Stimulated activated CD4-positive, alpha-beta T cell treated with anti-CD3 and anti-CD28 coated beads, Interleukin-12 subunit alpha, Interleukin-12 subunit beta, amount 100 ng/mL, for 24 hours (primary cell): ENCODE results near the gene TXNDC2.
"Not testable (repeated sequence)": the region's sequence is repeated elsewhere in the genome, so short reads cannot be mapped to it uniquely, and the experiment has no call there.

Experiments
- DNase-seq, 2 experiments: peaks; one replicate each; pipeline ENCODE4 v3.0.0-alpha.2; 2020; ENCODE audit warnings: low read depth in 2 of 2

TXNDC2 gene

GRCh38 chr18:9884532-9885140, 1.1 kb upstream of the TXNDC2 start:
- no peak for DNase-seq

GRCh38 chr18:9886005-9886348, 204 bp downstream of the TXNDC2 start:
- no peak for DNase-seq

- DNase-seq = no peak
Observed at GRCh38 chr18:9887992-9888391, 2.2 kb downstream of the TXNDC2 start.

- DNase-seq = no peak
Observed at GRCh38 chr18:9890196-9890595, 4.4 kb downstream of the TXNDC2 start.

DNA sequence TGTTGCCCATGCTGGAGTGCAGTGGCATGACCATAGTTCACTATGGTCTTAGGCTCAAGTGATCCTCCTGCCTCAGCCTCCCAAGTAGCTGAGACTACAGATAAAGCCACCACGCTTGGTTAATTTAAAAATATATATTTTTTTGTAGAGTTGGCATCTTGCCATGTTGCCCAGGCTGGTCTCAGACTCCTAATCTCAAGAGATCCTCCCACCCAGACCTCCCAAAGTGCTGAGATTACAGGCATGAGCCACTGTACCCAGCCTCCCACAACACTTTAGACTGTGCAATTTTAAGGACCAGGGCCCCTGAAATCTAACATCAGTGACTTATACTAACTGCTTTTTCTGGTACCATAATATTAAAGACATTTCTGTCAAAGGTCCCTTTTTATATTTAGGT, 5.2 kb downstream of the TXNDC2 start:
- no peak for DNase-seq

- DNase-seq = not testable (repeated sequence)
Observed at GRCh38 chr18:9891515-9891914, 5.7 kb downstream of the TXNDC2 start.

DNA sequence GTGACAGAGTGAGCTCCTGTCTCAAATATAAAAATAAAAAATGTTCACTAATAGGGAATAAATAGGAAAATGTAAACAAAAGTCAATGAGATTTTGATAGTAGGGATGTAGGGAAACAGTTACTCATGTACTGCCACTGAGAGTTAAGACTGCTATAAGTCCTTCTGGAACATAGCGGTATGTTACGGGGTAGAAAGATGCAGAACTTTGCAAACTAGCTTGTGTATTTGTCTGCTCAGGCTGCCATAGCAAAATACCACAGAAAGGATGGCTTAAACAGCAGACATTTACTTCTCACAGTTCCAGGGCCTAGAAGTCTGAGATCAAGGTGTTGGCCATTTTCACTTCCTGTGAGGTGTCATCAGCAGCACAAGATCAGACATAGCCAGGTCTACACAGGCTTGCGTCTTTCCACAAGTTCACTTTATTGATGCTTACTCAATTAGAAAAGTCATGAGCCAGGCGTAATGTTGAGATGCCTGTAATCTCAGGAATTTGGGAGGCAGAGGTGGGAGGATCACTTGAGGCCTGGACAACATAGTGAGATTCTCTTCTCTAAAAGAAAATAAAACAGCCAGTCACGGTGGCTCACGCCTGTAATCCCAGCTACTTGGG, 8.8 kb downstream of the TXNDC2 start:
- no peak for DNase-seq

GRCh38 chr18:9897129-9897528, 11.4 kb downstream of the TXNDC2 start:
- no peak for DNase-seq

DNA sequence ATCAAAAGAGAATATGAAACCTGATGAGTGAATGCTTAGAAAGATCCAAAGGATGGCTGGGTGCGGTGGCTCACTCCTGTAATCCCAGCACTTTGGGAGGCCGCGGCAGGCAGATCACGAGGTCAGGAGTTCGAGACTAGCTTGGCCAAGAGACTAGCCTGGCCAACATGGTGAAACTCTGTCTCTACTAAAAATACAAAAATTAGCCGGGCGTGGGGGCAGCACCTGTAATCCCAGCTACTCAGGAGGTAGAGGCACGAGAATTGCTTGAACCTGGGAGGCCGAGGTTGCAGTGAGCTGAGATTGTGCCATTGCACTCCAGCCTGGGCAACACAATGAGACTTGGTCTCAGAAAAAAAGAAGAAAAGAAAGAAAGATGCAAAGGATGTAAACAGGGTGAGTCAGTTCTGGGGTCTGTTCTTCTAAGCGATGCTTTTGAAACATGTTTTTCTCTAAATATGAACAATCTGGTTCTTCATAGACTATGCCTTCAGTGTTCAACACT, 12.1 kb downstream of the TXNDC2 start:
- not testable (repeated sequence) for DNase-seq

DNA sequence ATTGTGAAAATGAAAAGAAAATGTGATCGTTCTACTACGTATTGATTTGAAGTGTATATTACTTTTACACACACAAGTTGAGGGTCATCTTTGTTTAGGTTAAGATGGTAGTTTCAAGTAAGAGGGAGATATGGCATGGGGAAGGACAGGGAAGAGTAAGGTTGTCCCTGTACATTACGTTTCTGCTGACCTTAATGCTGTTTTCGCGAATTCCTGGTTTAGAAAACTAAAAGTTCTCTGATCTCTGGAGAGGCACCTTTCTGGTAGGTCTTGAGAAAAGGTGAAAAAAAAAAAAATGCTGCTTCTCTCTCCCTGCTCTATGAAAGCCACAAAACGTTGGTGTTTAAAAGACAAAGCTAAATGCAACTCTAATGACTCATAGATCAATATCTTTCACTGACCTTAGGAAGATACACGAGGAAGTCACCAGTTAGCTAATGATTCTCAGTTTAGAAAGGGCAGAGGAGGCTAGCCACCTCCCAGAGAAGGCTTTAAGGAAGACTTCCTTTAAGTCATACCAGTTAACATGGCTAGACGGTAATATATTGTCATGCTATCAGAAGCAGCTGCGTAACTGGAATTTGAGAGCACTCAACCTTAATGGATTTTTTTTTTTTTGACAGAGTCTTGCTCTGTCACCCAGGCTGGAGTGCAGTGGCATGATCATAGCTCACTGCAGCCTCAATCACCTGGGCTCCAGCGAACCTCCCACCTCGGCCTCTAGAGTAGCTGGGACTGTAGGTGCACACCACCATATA, 13.2 kb downstream of the TXNDC2 start:
- DNase-seq = no peak

- not testable (repeated sequence) for DNase-seq
Observed at GRCh38 chr18:9899550-9899930, 13.8 kb downstream of the TXNDC2 start.

- no peak for DNase-seq
Observed at GRCh38 chr18:9900699-9901098, 14.9 kb downstream of the TXNDC2 start.

GRCh38 chr18:9901377-9901776, 15.6 kb downstream of the TXNDC2 start:
- DNase-seq = no peak

- not testable (repeated sequence) for DNase-seq
Observed at GRCh38 chr18:9902264-9902663, 16.5 kb downstream of the TXNDC2 start.

DNA sequence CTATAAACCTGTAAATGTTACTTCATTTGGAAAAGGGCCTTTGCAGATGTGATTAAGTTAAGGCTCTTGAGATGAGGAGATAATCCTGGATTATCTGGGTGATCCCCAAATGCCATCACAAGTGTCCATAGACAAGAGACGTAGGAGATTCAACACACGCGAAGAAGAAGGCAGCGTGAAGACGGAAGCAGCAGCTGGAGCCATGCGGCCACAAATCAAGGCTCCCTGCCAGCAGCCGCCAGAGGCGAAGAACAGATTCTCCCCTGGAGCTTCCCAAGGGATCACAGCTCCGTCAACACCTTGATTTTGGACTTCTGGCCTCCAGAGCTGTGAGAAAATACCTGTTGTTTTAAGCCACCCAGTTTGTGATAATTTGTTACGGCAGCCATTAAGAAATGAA, 17.1 kb downstream of the TXNDC2 start:
- DNase-seq = no peak

GRCh38 chr18:9905401-9905922, 19.7 kb downstream of the TXNDC2 start:
- no peak for DNase-seq

GRCh38 chr18:9906481-9906880, 20.7 kb downstream of the TXNDC2 start:
- DNase-seq = no peak

DNA sequence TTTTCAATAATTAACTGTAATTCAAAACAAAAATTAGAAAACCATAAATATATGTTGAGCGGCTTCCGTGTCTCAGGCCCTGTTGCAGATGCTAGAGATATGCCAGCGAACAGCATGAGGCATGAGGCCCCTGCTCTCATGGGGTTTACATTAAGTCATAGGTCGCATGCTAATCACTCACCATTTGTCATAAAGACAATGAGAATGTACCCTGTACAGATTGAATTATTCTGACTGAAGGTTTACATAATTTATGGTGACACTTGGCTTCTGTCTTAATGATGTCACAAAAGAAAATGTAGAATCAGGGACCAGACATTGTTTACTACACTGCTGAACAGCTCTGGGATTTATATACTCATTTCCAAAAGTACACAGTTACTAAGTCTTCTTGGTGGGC, 22.1 kb downstream of the TXNDC2 start:
- no peak for DNase-seq

- no peak for DNase-seq
Observed at GRCh38 chr18:9910071-9910470, 24.3 kb downstream of the TXNDC2 start.

DNA sequence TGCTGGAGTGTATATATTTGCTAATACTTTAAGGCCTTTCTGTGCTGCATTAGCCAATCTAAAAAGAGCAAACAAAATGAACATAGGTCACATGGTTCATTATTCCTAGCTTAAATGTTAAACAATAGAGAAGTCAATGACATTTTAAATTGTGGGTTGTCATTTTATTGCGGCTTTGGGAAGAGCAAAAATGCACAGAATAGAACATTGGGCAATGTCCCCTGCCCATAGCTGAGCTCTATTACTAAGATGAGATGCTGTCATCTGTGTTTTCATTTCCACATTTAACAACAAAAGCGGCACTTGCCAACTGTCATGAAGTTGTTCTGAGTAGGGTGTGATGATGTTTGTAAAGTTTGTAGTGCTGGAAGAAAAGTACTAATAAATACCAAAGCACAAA, 24.9 kb downstream of the TXNDC2 start:
- DNase-seq = no peak

DNA sequence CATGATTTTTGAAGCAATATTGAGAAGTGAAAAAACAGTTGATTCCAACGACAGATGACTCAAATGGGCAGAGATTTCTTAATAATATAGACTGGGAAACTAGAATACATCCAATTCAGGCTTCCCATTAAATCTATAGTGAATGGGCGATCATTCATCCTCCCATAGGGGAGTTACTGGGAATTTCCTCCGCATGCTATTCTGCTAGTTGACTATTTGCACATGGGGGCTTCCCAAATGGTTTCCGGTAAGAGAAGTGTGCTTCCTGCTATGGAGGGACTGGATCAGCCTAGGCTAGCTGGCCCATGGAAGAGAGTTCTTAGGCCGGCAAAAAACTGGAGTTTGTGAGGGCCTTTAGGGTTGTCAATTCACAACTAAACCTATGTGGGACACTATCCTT, 25.5 kb downstream of the TXNDC2 start:
- DNase-seq = no peak

- not testable (repeated sequence) for DNase-seq
Observed at GRCh38 chr18:9912285-9912684, 26.5 kb downstream of the TXNDC2 start.

GRCh38 chr18:9913151-9913525, 27.4 kb downstream of the TXNDC2 start:
- no peak for DNase-seq
